T47D (cell line): ENCODE data around the gene RFNG.

ENCODE experiments used
- DNase-seq, 2 experiments: peaks; one replicate each; pipeline versions ENCODE4 v3.0.0 to v3.0.0-alpha.2; 2011 to 2012; ENCODE audit warnings: low read depth in 1 of 2, low spot score in 1 of 2
- JUND ChIP-seq: IDR thresholded peaks from 2 replicates; pipeline ENCODE4 v1.6.1; 2012; ENCODE audit warnings: low read depth
- in situ Hi-C: cut with HindIII; loops from 2 replicates; pipeline ENCODE4 v1.10.0; 2016; ENCODE audit warnings: low sequenced_read_pairs, low pct_unique_long_range_greater_than_20kb

RFNG gene

GRCh38 chr17:82051776-82052637 is at the start of gene RFNG, which contains the start of gene GPS1:
Gene RFNG, minus strand, starts transcription at chr17:82051811. Its CDS starts 45 bp downstream, at chr17:82051766.
Gene GPS1, plus strand, starts transcription at chr17:82051898. Its CDS starts 34 bp downstream, at chr17:82051932.
- DNase-seq: peak; percentile 83 to 97
- in situ Hi-C loops: no loop called here

GRCh38 chr17:82101301-82101715 is 49.7 kb upstream of the RFNG start:
- no peak for TF ChIP-seq JUND
- peak in 1 of 2 experiments; percentile 74 for DNase-seq
- in situ Hi-C loops: no loop called here

More at GRCh38 chr17:82051776-82052637, at the start of gene RFNG, which contains the start of gene GPS1:
- TF ChIP-seq JUND: no peak

- peak in 1 of 2 experiments; percentile 94 for DNase-seq
- in situ Hi-C loops: no loop called here
- TF ChIP-seq JUND: no peak
These were observed 49.1 kb upstream of the RFNG start for GRCh38 chr17:82100502-82101298.

GRCh38 chr17:82098939-82099763 is 47.5 kb upstream of the RFNG start:
- in situ Hi-C loops: no loop called here
- no peak for DNase-seq
- TF ChIP-seq JUND: no peak

- no peak for TF ChIP-seq JUND
- in situ Hi-C loops: no loop called here
- DNase-seq: peak; percentile 99 to 100
These were observed 46.7 kb upstream of the RFNG start, which contains the start of gene FASN for GRCh38 chr17:82098169-82098938. Gene FASN, minus strand, starts transcription at chr17:82098236. Its CDS starts 1,791 bp downstream, at chr17:82096445.

DNA sequence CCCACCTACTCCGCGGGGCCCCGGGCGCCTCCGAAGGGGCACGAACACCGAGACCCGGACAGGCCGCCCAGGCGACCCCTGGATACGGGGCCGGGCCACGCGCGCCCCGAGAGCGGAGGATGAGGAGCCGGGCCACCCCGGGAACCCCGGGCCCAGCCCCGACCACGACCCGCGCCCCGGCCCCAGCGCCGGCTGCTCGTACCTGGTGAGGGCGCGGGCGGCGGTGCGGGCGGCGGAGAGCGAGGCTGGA is 46.2 kb upstream of the RFNG start:
- no peak for TF ChIP-seq JUND
- in situ Hi-C loops: no loop called here

GRCh38 chr17:82097184-82097918 is 45.7 kb upstream of the RFNG start:
- peak; percentile 58 to 77 for DNase-seq
- TF ChIP-seq JUND: no peak
- in situ Hi-C loops: no loop called here

More for the DNA sequence above, 46.2 kb upstream of the RFNG start:
- no peak for DNase-seq

DNA sequence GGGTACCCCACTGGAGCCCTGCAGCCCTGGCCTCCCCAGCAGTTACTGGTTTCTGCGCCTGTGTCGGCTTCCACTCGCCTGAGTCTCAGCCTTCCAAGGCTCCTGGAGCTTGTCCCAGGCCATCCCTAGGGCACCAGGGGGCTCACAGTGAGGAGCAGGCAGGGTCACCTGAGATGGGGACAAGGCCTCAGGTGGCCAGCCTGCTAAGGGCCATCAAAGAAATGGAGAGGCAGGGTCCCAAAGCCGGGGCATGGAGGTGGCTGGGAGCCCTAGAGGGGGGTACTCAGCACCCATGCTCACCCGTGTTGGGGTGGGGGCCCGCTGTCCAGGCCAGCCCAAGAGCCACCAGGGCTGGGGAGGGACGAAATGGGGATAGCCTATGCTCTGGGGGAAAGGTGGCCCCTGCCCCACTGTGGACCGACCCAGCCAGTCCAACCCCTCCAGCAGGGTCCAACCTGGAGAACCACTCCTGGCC is 45.1 kb upstream of the RFNG start:
- no peak for DNase-seq
- in situ Hi-C loops: no loop called here
- TF ChIP-seq JUND: no peak

- TF ChIP-seq JUND: no peak
- peak; percentile 52 to 78 for DNase-seq
- in situ Hi-C loops: no loop called here
These were observed 44.4 kb upstream of the RFNG start for GRCh38 chr17:82095777-82096708.

DNA sequence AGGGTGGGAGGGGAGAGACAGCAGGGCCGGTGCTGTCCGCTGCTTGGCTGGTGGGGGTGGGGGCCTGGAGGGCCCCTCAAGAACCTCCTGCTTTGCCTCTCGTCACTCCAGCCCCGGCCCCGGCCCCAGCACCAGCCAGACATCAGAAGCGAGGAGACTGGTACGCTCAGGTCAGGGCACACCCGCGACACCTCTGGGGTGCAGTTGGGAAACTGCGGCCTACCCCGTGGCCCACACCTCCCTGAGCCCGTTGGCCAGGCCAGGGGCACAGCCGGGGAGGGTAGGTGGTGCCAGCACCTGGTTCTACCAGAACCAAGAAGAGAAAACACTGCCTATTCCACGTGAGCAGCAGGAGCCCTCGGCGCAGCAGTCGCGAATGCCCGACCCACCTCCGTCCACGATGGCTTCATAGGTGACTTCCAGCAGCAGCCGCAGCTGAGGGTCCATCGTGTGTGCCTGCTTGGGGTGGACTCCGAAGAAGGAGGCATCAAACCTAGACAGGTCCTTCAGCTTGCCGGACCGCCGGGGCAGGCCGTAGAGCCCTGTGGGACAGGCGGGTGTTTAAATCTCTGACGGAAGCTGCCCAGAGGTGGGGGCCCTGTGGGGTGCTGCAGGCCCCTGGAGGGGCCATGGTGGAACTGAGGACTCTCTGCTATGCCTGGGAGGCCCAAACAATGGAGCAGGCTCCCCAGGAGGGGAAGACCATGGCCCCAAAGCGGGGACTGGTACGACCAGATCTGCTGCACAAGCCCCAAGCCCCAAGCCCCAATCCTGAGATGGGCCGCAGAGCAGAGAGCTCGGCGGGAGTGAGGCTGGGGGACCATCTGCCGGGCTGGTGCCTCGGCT is 43.5 kb upstream of the RFNG start:
- in situ Hi-C loops: no loop called here
- DNase-seq: no peak
- TF ChIP-seq JUND: no peak
